KOPT-K1 (cell line): ENCODE results near the gene PNPLA2.

ENCODE experiments used
- H3K27ac ChIP-seq: fragments of 200-600 bp; sonication (generic); 2 replicates; pipeline ENCODE4 v1.5.1; 2016; ENCODE audit warnings: antibody characterized with exemption, mild to moderate bottlenecking, low read depth, low read length; ENCODE audit not compliant: poor library complexity, severe bottlenecking
- H3K36me3 ChIP-seq: fragments of 200-600 bp; sonication (generic); 2 replicates; pipeline ENCODE4 v1.5.1; 2017; ENCODE audit warnings: antibody characterized with exemption, mild to moderate bottlenecking, low read length, moderate library complexity; ENCODE audit not compliant: insufficient read depth
- H3K9me3 ChIP-seq: fragments of 200-600 bp; sonication (generic); 2 replicates; pipeline ENCODE4 v1.5.1; 2017; ENCODE audit warnings: antibody characterized with exemption, low read length, mild to moderate bottlenecking; ENCODE audit not compliant: insufficient read depth, poor library complexity, severe bottlenecking

PNPLA2 gene

GRCh38 chr11:867856-868358, 49.2 kb downstream of the PNPLA2 start:
- Histone ChIP-seq H3K27ac (no peak overlapping the region), H3K36me3 (peaks cover 36% of the 10 kb centered on the region; the same call in 1 of the 2 replicates), H3K9me3 (no peaks in the 10 kb centered on the region)

GRCh38 chr11:868394-868793, 49.7 kb downstream of the PNPLA2 start:
- H3K9me3 ChIP-seq: no peaks in the 10 kb centered on the region
- no peak overlapping the region for H3K27ac ChIP-seq
- peaks cover 36% of the 10 kb centered on the region; the same call in 1 of the 2 replicates for H3K36me3 ChIP-seq

- Histone ChIP-seq H3K36me3 (peaks cover 36% of the 10 kb centered on the region; the same call in 1 of the 2 replicates), H3K27ac (no peak overlapping the region), H3K9me3 (no peaks in the 10 kb centered on the region)
Observed at GRCh38 chr11:868802-869201, 50.1 kb downstream of the PNPLA2 start.

- Histone ChIP-seq H3K9me3 (no peaks in the 10 kb centered on the region), H3K27ac (no peak overlapping the region), H3K36me3 (peaks cover 40% of the 10 kb centered on the region; the same call in 1 of the 2 replicates)
Observed at GRCh38 chr11:869399-870126, 50.8 kb downstream of the PNPLA2 start.

DNA sequence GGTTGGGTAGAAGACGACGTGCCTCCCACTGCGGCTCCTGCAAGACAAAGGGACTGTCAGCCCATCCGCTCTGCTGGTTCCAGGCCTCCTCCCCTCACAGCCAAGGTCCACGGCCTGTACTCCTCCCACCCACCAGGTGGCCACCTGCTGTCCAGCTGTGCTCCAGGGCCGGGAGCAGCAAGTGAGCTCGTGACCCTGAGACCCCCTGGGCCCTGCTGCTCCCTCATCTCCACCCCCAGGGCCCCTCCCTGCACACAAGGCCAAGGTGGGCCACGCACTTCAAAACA, 51.4 kb downstream of the PNPLA2 start:
- Histone ChIP-seq H3K27ac (no peak overlapping the region), H3K36me3 (peaks cover 45% of the 10 kb centered on the region; the same call in 1 of the 2 replicates), H3K9me3 (no peaks in the 10 kb centered on the region)

DNA sequence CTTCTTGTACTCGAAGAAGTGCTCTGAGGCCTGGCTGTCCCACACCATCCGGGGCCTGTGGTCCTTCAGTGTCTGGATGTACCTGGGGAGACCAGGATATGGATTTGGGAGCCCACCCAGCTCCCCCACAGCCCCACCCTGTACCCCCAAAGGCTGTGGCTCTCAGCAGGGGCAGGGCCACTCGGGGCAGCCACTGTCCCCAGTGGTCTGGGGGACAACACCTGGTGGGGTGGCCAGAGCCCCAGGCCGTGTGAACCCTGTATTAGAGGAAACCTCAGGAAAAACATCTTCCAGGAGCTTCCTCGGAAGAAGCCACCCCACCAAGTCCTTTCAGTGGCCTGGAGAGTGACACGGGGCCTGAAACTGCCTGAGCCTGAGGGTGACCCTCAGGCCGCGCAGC, 51.7 kb downstream of the PNPLA2 start:
- no peaks in the 10 kb centered on the region for H3K9me3 ChIP-seq
- H3K36me3 ChIP-seq: peaks cover 48% of the 10 kb centered on the region; the same call in 1 of the 2 replicates
- H3K27ac ChIP-seq: no peak overlapping the region

DNA sequence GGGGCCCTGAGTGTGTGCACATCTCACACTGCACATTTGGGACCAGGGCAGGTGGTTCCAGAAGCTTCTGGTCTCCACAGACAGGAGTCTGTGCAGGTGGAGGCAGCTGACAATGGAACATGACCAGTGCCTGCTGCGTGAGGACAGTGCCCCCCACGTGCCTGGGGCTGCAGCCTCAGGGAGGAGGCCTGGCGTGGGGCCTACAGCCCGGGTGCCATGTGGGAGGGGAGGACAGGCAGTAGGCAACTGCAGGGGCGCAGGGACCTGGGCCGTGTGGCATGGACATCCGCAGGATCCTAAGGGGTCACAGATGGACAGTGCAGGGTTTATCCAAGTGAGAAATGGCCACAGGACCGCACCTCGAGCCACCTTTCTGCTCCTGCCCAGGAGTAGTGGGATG, 52.8 kb downstream of the PNPLA2 start:
- no peak overlapping the region for H3K27ac ChIP-seq
- H3K36me3 ChIP-seq: peaks cover 48% of the 10 kb centered on the region; the same call in 1 of the 2 replicates

DNA sequence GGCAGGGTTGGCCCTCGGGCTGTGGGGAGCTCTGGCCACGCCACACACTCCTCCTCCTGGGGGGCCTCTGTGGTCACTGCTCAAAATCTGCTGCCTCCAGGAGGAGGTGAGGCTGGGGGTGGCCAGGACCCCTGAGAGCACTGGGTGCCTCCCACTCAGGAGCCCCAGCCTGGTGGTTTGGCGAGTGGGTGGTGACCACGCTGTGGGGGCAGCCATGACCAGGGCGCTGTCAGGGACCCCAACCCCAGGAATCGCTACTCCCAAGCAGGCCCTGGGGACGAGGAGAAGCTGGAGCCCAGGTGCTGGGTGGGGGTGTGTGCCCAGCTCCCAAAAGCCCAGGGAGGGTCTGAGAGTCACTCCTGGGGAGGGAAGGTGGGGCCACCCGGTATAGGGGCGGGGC, 54.1 kb downstream of the PNPLA2 start:
- H3K27ac ChIP-seq: no peak overlapping the region
- H3K9me3 ChIP-seq: no peaks in the 10 kb centered on the region
- peaks cover 51% of the 10 kb centered on the region; the same call in 1 of the 2 replicates for H3K36me3 ChIP-seq

More for the DNA sequence above, 52.8 kb downstream of the PNPLA2 start:
- no peaks in the 10 kb centered on the region for H3K9me3 ChIP-seq

- Histone ChIP-seq H3K27ac (no peak overlapping the region), H3K36me3 (peaks cover 45% of the 10 kb centered on the region; the same call in 1 of the 2 replicates), H3K9me3 (no peaks in the 10 kb centered on the region)
Observed at GRCh38 chr11:873706-874105, 55.0 kb downstream of the PNPLA2 start.
